ENCODE data around the gene RNF212.
"Not testable (repeated sequence)": the region's sequence is repeated elsewhere in the genome, so short reads cannot be mapped to it uniquely, and the experiment has no call there.

Gene RNF212

GRCh38 chr4:1054696-1055242 lies 58.6 kb downstream of the RNF212 start:
- H3K27ac ChIP-seq (ENCODE audit: low read depth, low read length); H3K4me3 ChIP-seq (ENCODE audit: low read depth, low read length); H3K4me1 ChIP-seq (ENCODE audit: control insufficient read depth, insufficient read depth, low read length); H3K9ac ChIP-seq (ENCODE audit: low read length); H3K36me3 ChIP-seq (ENCODE audit: control insufficient read depth, insufficient read depth, low read length); H3K9me3 ChIP-seq (ENCODE audit: control insufficient read depth, insufficient read depth, low read depth, low read length): not testable (repeated sequence)
- peaks cover 76% of the 10 kb centered on the region for H3K27me3 ChIP-seq (ENCODE audit: control insufficient read depth, insufficient read depth, low read length)

- peaks cover 79% of the 10 kb centered on the region for H3K27me3 ChIP-seq (ENCODE audit: control insufficient read depth, insufficient read depth, low read length)
- not testable (repeated sequence) for H3K4me3 ChIP-seq (ENCODE audit: low read depth, low read length); H3K9me3 ChIP-seq (ENCODE audit: control insufficient read depth, insufficient read depth, low read depth, low read length); H3K36me3 ChIP-seq (ENCODE audit: control insufficient read depth, insufficient read depth, low read length); H3K9ac ChIP-seq (ENCODE audit: low read length); H3K4me1 ChIP-seq (ENCODE audit: control insufficient read depth, insufficient read depth, low read length); H3K27ac ChIP-seq (ENCODE audit: low read depth, low read length)
Observed at GRCh38 chr4:1053891-1054290, 59.5 kb downstream of the RNF212 start.

- Histone ChIP-seq H3K4me1 (ENCODE audit: control insufficient read depth, insufficient read depth, low read length) (peaks cover 4% of the 10 kb centered on the region; the same call in 1 of the 2 replicates), H3K9ac (ENCODE audit: low read length) (no peak overlapping the region), H3K4me3 (ENCODE audit: low read depth, low read length) (no peak overlapping the region), H3K9me3 (ENCODE audit: control insufficient read depth, insufficient read depth, low read depth, low read length) (no peaks in the 10 kb centered on the region), H3K27me3 (ENCODE audit: control insufficient read depth, insufficient read depth, low read length) (peaks cover 80% of the 10 kb centered on the region), H3K36me3 (ENCODE audit: control insufficient read depth, insufficient read depth, low read length) (no peaks in the 10 kb centered on the region), H3K27ac (ENCODE audit: low read depth, low read length) (no peak overlapping the region)
Observed at GRCh38 chr4:1053080-1053661, 60.2 kb downstream of the RNF212 start.

DNA sequence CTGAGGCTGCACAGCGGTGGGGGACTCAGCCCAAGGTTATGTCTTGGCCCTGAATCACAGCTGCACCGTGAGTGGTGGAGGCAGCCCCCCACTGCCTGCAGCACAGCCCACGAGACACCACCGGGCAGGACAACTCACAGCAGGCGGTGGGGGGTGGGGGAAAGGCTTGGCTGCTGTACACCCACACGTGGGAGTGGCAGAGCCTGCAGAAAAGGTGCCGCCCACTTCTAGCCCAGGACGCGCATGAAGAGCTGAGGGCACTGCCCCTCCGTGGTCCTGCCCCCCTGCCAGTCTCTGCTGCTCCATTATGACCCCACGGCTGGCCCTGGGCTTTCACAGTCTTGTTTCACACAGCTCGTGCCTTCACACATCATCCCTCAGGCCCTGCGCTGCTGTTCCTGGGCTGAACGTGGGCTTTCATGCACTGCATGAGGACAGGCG lies 61.1 kb downstream of the RNF212 start:
- no peak overlapping the region for H3K27ac ChIP-seq (ENCODE audit: low read depth, low read length)
- H3K4me1 ChIP-seq (ENCODE audit: control insufficient read depth, insufficient read depth, low read length): peaks cover 4% of the 10 kb centered on the region; the same call in 1 of the 2 replicates
- H3K9me3 ChIP-seq (ENCODE audit: control insufficient read depth, insufficient read depth, low read depth, low read length): no peaks in the 10 kb centered on the region
- no peak overlapping the region for H3K4me3 ChIP-seq (ENCODE audit: low read depth, low read length)
- no peaks in the 10 kb centered on the region for H3K36me3 ChIP-seq (ENCODE audit: control insufficient read depth, insufficient read depth, low read length)
- H3K27me3 ChIP-seq (ENCODE audit: control insufficient read depth, insufficient read depth, low read length): peaks cover 84% of the 10 kb centered on the region
- no peak overlapping the region for H3K9ac ChIP-seq (ENCODE audit: low read length)

DNA sequence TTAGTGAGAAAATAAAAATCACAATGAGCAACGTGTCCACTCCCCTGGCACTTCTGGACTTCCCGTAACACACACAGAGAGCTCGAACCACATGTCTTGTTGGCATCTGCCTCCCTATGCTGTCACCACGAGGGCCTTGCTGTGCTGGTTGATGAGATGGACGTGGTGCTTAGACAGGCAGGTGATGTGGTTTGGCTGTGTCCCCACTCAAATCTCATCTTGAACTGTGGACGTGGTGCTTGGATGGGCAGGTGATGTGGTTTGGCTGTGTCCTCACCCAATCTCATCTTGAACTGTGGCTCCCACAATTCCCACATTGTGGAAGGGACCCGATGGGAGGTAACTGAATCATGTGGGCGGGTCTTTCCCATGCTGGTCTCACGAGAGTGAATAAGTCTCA lies 61.9 kb downstream of the RNF212 start:
- Histone ChIP-seq H3K36me3 (ENCODE audit: control insufficient read depth, insufficient read depth, low read length) (no peaks in the 10 kb centered on the region), H3K27ac (ENCODE audit: low read depth, low read length) (no peak overlapping the region), H3K27me3 (ENCODE audit: control insufficient read depth, insufficient read depth, low read length) (peaks cover 85% of the 10 kb centered on the region), H3K9me3 (ENCODE audit: control insufficient read depth, insufficient read depth, low read depth, low read length) (no peaks in the 10 kb centered on the region), H3K4me3 (ENCODE audit: low read depth, low read length) (no peak overlapping the region), H3K4me1 (ENCODE audit: control insufficient read depth, insufficient read depth, low read length) (peaks cover 4% of the 10 kb centered on the region; the same call in 1 of the 2 replicates), H3K9ac (ENCODE audit: low read length) (no peak overlapping the region)

- Histone ChIP-seq H3K36me3 (ENCODE audit: control insufficient read depth, insufficient read depth, low read length) (no peaks in the 10 kb centered on the region), H3K27me3 (ENCODE audit: control insufficient read depth, insufficient read depth, low read length) (peaks cover 77% of the 10 kb centered on the region), H3K9me3 (ENCODE audit: control insufficient read depth, insufficient read depth, low read depth, low read length) (no peaks in the 10 kb centered on the region), H3K27ac (ENCODE audit: low read depth, low read length) (no peak overlapping the region), H3K4me1 (ENCODE audit: control insufficient read depth, insufficient read depth, low read length) (peaks cover 5% of the 10 kb centered on the region; the same call in 1 of the 2 replicates), H3K4me3 (ENCODE audit: low read depth, low read length) (no peak overlapping the region), H3K9ac (ENCODE audit: low read length) (no peak overlapping the region)
Observed at GRCh38 chr4:1050486-1051213, 62.7 kb downstream of the RNF212 start.

DNA sequence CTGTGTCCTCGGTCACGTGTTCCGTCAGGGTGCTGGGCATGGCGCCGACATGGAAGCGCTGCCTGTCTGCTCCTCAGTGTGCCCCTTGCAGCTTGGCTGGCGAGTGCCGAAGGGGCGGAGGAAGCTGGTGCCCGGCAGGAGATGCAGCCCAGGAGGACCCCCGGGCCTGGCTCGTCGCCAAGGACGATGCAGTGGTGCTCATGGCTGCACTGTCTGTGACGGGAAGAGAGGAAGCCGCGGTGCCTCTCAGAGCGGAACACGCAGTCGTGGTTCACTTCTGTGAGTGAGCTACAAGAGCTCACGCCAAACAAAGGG lies 63.8 kb downstream of the RNF212 start:
- Histone ChIP-seq H3K9ac (ENCODE audit: low read length) (no peak overlapping the region), H3K27ac (ENCODE audit: low read depth, low read length) (no peak overlapping the region), H3K36me3 (ENCODE audit: control insufficient read depth, insufficient read depth, low read length) (no peaks in the 10 kb centered on the region), H3K4me1 (ENCODE audit: control insufficient read depth, insufficient read depth, low read length) (peaks cover 11% of the 10 kb centered on the region; the same call in 1 of the 2 replicates), H3K4me3 (ENCODE audit: low read depth, low read length) (no peak overlapping the region), H3K9me3 (ENCODE audit: control insufficient read depth, insufficient read depth, low read depth, low read length) (no peaks in the 10 kb centered on the region), H3K27me3 (ENCODE audit: control insufficient read depth, insufficient read depth, low read length) (peaks cover 78% of the 10 kb centered on the region)

GRCh38 chr4:1048773-1049590 lies 64.4 kb downstream of the RNF212 start:
- H3K4me3 ChIP-seq (ENCODE audit: low read depth, low read length): no peak overlapping the region
- H3K36me3 ChIP-seq (ENCODE audit: control insufficient read depth, insufficient read depth, low read length): no peaks in the 10 kb centered on the region
- H3K4me1 ChIP-seq (ENCODE audit: control insufficient read depth, insufficient read depth, low read length): peaks cover 17% of the 10 kb centered on the region
- H3K9ac ChIP-seq (ENCODE audit: low read length): no peak overlapping the region
- H3K9me3 ChIP-seq (ENCODE audit: control insufficient read depth, insufficient read depth, low read depth, low read length): no peaks in the 10 kb centered on the region
- H3K27me3 ChIP-seq (ENCODE audit: control insufficient read depth, insufficient read depth, low read length): peaks cover 83% of the 10 kb centered on the region
- H3K27ac ChIP-seq (ENCODE audit: low read depth, low read length): no peak overlapping the region

GRCh38 chr4:1047976-1048772 lies 65.2 kb downstream of the RNF212 start:
- no peak overlapping the region for H3K9ac ChIP-seq (ENCODE audit: low read length)
- peaks cover 77% of the 10 kb centered on the region for H3K27me3 ChIP-seq (ENCODE audit: control insufficient read depth, insufficient read depth, low read length)
- H3K4me1 ChIP-seq (ENCODE audit: control insufficient read depth, insufficient read depth, low read length): peaks cover 24% of the 10 kb centered on the region
- no peaks in the 10 kb centered on the region for H3K36me3 ChIP-seq (ENCODE audit: control insufficient read depth, insufficient read depth, low read length)
- no peak overlapping the region for H3K27ac ChIP-seq (ENCODE audit: low read depth, low read length)
- H3K9me3 ChIP-seq (ENCODE audit: control insufficient read depth, insufficient read depth, low read depth, low read length): no peaks in the 10 kb centered on the region
- no peak overlapping the region for H3K4me3 ChIP-seq (ENCODE audit: low read depth, low read length)

DNA sequence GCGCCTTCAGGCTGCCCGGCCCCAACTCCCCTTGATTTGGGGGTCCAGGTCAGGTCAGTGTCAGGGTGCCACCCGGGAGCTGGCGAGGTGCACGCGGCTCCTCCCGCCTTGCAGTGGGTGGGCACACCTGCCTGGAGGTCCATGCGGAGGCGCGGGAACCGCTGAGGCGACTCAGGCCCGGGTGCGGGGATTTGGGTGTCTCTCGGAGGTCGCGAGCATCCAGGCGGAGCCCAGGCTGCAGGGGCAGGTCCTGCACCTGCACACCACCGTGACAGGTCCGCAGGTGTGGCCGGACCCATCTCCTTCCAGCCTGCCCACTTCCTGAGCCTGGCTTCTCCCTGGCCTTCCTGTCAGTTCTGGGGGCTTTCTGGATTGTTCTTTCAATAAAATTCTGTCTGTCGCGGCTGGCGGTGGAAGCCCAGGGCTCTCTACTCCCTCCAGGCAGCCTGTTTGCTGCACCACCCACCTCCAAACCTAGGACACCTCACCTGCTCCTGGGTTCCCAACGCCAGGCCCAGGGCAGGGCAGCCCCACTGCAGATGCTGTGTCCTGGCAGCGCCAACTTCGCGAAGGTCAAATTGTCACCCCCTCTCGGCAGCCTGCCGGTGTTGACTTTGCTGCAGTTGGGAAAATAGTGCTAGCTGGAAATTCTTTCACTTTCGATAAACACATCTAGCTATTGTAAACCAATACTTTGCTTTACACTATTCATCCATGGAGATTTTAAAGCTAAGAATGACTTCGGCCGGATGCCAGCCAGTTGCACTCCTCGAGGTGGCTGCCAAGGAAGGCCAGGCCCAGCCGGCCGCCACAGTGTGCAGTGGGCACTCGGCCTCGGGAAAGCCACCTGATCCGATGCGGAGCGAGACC lies 66.0 kb downstream of the RNF212 start:
- Histone ChIP-seq H3K4me1 (ENCODE audit: control insufficient read depth, insufficient read depth, low read length) (peaks cover 26% of the 10 kb centered on the region), H3K9me3 (ENCODE audit: control insufficient read depth, insufficient read depth, low read depth, low read length) (no peaks in the 10 kb centered on the region), H3K27ac (ENCODE audit: low read depth, low read length) (no peak overlapping the region), H3K9ac (ENCODE audit: low read length) (no peak overlapping the region), H3K4me3 (ENCODE audit: low read depth, low read length) (no peak overlapping the region), H3K36me3 (ENCODE audit: control insufficient read depth, insufficient read depth, low read length) (no peaks in the 10 kb centered on the region), H3K27me3 (ENCODE audit: control insufficient read depth, insufficient read depth, low read length) (peaks cover 68% of the 10 kb centered on the region)

Measured in HUES6 (cell line).